ENCODE results near the gene ALKAL2.

DNA sequence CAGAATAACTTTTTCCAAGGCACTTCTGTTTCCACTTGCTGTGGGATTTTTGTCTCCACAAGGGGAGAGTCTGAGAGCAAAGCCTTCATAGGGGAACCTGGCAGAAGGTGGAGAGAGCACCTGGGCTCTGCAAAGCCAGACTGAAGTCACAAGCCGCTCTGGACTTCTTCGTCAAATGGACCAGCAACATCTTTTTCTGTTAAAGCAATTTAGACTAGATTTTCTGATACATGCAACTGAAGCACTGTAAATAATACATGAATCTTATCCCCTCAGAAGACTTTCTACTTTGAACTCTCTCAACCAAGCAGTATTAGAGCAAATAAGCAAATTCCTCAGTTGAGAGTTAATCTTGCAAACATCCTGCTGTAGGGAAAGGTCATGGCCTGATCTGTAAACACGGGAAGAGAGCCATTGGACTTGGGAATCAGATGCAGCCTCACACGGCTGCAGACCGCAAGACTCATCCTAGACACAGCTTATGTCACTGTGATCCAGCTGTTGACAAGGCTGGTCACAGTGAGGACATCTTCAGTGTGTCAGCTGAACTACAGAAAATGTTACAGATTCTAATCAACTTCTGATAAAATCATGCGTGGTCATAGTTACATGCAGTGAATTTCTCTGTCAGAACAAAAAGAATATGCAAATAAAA is 27.3 kb downstream of the ALKAL2 start:
- TF ChIP-seq, protein P1, sequence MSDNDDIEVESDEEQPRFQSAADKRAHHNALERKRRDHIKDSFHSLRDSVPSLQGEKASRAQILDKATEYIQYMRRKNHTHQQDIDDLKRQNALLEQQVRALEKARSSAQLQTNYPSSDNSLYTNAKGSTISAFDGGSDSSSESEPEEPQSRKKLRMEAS (IDR thresholded peaks at IDR 0.05) = no peak
- TF ChIP-seq TCF7L2 (IDR thresholded peaks at IDR 0.05; ENCODE audit: borderline replicate concordance, extremely low read depth, insufficient read depth, insufficient read length) (no peak), ZNF274 (IDR thresholded peaks at IDR 0.05; ENCODE audit: low read depth, low read length) (no peak), EZH2 (IDR thresholded peaks at IDR 0.05) (no peak), POLR2A (IDR thresholded peaks at IDR 0.05; ENCODE audit: borderline replicate concordance, extremely low read depth, insufficient read depth, insufficient read length) (no peak)
- TF ChIP-seq, protein P2, sequence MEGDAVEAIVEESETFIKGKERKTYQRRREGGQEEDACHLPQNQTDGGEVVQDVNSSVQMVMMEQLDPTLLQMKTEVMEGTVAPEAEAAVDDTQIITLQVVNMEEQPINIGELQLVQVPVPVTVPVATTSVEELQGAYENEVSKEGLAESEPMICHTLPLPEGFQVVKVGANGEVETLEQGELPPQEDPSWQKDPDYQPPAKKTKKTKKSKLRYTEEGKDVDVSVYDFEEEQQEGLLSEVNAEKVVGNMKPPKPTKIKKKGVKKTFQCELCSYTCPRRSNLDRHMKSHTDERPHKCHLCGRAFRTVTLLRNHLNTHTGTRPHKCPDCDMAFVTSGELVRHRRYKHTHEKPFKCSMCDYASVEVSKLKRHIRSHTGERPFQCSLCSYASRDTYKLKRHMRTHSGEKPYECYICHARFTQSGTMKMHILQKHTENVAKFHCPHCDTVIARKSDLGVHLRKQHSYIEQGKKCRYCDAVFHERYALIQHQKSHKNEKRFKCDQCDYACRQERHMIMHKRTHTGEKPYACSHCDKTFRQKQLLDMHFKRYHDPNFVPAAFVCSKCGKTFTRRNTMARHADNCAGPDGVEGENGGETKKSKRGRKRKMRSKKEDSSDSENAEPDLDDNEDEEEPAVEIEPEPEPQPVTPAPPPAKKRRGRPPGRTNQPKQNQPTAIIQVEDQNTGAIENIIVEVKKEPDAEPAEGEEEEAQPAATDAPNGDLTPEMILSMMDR (IDR thresholded peaks at IDR 0.05 in 2 of 3, conservative IDR thresholded peaks at IDR 0.05 in 1 of 3; ENCODE audit: borderline replicate concordance in 1 of 3, insufficient read depth in 1 of 3, low read depth in 2 of 3, low read length in 2 of 3) = no peak

Data from HCT116 (cell line).